Neural progenitor cell (in vitro differentiated cells): ENCODE results near the gene TMPO. TPM values are rescaled to one million over a fixed set of nuclear protein-coding genes. Genes with fewer than 3 reads are reported as not detected.
A peak's percentile ranks its signal among the peaks of the same experiment; 100 is the strongest.
"Not testable (repeated sequence)": the region's sequence is repeated elsewhere in the genome, so short reads cannot be mapped to it uniquely, and the experiment has no call there.

Experiments used
- DNase-seq: peaks from one replicate; pipeline ENCODE4 v3.0.0-alpha.2; 2016; ENCODE audit warnings: low spot score
- H2AFZ ChIP-seq: fragments of 200-600 bp; sonication (generic); replicated peaks from 2 replicates; pipeline ENCODE4 v1.6.1; 2016; ENCODE audit warnings: antibody characterized with exemption
- H3F3A ChIP-seq: fragments of 200-600 bp; sonication (generic); 2 replicates; pipeline ENCODE4 v1.6.1; 2016; ENCODE audit warnings: antibody characterized with exemption, low read depth
- H3K27ac ChIP-seq: fragments of 200-600 bp; sonication (generic); 2 replicates; pipeline ENCODE4 v1.5.1; 2016; ENCODE audit warnings: mild to moderate bottlenecking
- H3K27me3 ChIP-seq: fragments of 200-600 bp; sonication (generic); 2 replicates; pipeline ENCODE4 v1.6.1; 2016; ENCODE audit warnings: mild to moderate bottlenecking, moderate library complexity
- H3K36me3 ChIP-seq: fragments of 200-600 bp; sonication (generic); 2 replicates; pipeline ENCODE4 v1.5.1; 2016
- H3K4me1 ChIP-seq: fragments of 200-600 bp; sonication (generic); 2 replicates; pipeline ENCODE4 v1.6.1; 2016; ENCODE audit warnings: mixed run types
- H3K4me2 ChIP-seq: fragments of 200-600 bp; sonication (generic); 2 replicates; pipeline ENCODE4 v1.6.1; 2016
- H3K4me3 ChIP-seq: fragments of 200-600 bp; sonication (generic); 2 replicates; pipeline ENCODE4 v1.5.1; 2016
- H3K79me2 ChIP-seq: fragments of 200-600 bp; sonication (generic); 2 replicates; pipeline ENCODE4 v1.6.1; 2016; ENCODE audit warnings: low read depth
- H3K9ac ChIP-seq: fragments of 200-600 bp; sonication (generic); 2 replicates; pipeline ENCODE4 v1.6.1; 2016
- H3K9me3 ChIP-seq: fragments of 200-600 bp; sonication (generic); 2 replicates; pipeline ENCODE4 v1.5.1; 2016; ENCODE audit warnings: low read depth
- H4K20me1 ChIP-seq: fragments of 200-600 bp; sonication (generic); 2 replicates; pipeline ENCODE4 v1.6.1; 2016; ENCODE audit warnings: low read depth
- H3K27ac Mint-ChIP-seq: 3 replicates; pipeline ENCODE4 v1.8.0; 2021; ENCODE audit warnings: mixed read lengths
- H3K27me3 Mint-ChIP-seq: 2 replicates; pipeline ENCODE4 v1.8.0; 2022; ENCODE audit warnings: low read depth, mild to moderate bottlenecking, inconsistent platforms, moderate library complexity, mixed read lengths; ENCODE audit not compliant: insufficient read depth
- H3K36me3 Mint-ChIP-seq: 3 replicates; pipeline ENCODE4 v1.8.0; 2021; ENCODE audit warnings: mixed read lengths
- H3K4me1 Mint-ChIP-seq: 3 replicates; pipeline ENCODE4 v1.8.0; 2021; ENCODE audit warnings: mixed read lengths
- H3K4me3 Mint-ChIP-seq: 3 replicates; pipeline ENCODE4 v1.8.0; 2021; ENCODE audit warnings: mild to moderate bottlenecking, moderate library complexity, mixed read lengths
- H3K9me3 Mint-ChIP-seq: 3 replicates; pipeline ENCODE4 v1.8.0; 2020; ENCODE audit warnings: mixed read lengths
- CTCF ChIP-seq: fragments of 200-600 bp; sonication (generic); IDR thresholded peaks from 2 replicates; pipeline ENCODE4 v1.5.1; 2017; ENCODE audit warnings: antibody characterized with exemption, mild to moderate bottlenecking
- EZH2 ChIP-seq: fragments of 200-600 bp; sonication (generic); IDR thresholded peaks from 2 replicates; pipeline ENCODE4 v1.6.1; 2017; ENCODE audit warnings: antibody characterized with exemption, mild to moderate bottlenecking, moderate library complexity
- EZH2phosphoT487 ChIP-seq: fragments of 200-600 bp; sonication (generic); IDR thresholded peaks from 2 replicates; pipeline ENCODE4 v1.6.1; 2017; ENCODE audit warnings: antibody characterized with exemption
- total RNA-seq: library from RNA; depleted of rRNA; stranded (reverse); fragments of >200 nt; gene quantifications from 2 replicates; pipeline ENCODE4 v1.2.3, GENCODE V29; 2015; ENCODE audit warnings: low replicate concordance

TMPO gene
- total RNA-seq, 1 donor from 2014 or later, result 513 TPM

DNA sequence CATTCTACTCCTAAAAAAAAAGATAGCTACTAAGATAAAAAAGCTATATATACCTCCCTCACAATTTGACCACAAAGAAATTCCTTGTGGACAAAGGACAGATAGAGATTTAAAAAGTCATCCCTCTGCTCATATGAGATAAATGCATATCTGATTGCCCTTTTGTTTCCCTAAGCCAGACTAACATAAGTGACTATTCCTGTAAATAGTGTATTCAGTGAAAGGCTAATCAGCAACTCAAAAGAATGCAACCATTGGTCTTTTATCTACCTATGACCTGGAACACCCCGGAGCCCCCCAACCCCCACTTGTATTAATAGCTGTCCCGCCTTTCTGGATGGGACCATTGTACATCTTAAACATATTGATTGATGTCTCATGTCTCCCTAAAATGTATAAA lies 6.3 kb upstream of the TMPO start:
- Mint-ChIP-seq H3K36me3 (peaks cover 1% of the 10 kb centered on the region), H3K4me1 (peaks cover 14% of the 10 kb centered on the region), H3K9me3 (peaks cover 3% of the 10 kb centered on the region), H3K27me3 (peaks cover 9% of the 10 kb centered on the region), H3K27ac (peak overlapping the region; percentile 50), H3K4me3 (no peak overlapping the region)
- Histone ChIP-seq H3K9ac (no peak overlapping the region), H3K79me2 (peaks cover 17% of the 10 kb centered on the region), H3K36me3 (no peaks in the 10 kb centered on the region), H3K27me3 (no peaks in the 10 kb centered on the region), H3K27ac (no peak overlapping the region), H3K4me2 (no peak overlapping the region), H3K4me3 (no peak overlapping the region), H2AFZ (no peak overlapping the region), H3K4me1 (peaks cover 13% of the 10 kb centered on the region), H3K9me3 (no peaks in the 10 kb centered on the region), H4K20me1 (no peaks in the 10 kb centered on the region), H3F3A (peaks cover 1% of the 10 kb centered on the region)
- no peak for DNase-seq
- no peak for TF ChIP-seq EZH2phosphoT487
- no peak for TF ChIP-seq CTCF
- no peak for TF ChIP-seq EZH2

GRCh38 chr12:98511806-98512205 lies 3.6 kb upstream of the TMPO start:
- peaks cover 42% of the 10 kb centered on the region for H3K79me2 ChIP-seq
- H3K4me1 Mint-ChIP-seq, result peaks cover 12% of the 10 kb centered on the region
- H3K4me1 ChIP-seq, result peaks cover 17% of the 10 kb centered on the region
- not testable (repeated sequence) for H2AFZ ChIP-seq, H3K9me3 ChIP-seq, DNase-seq, H3K27me3 Mint-ChIP-seq, H3K36me3 ChIP-seq, H4K20me1 ChIP-seq, H3K4me2 ChIP-seq, H3K36me3 Mint-ChIP-seq, H3K27ac Mint-ChIP-seq, H3K27me3 ChIP-seq, H3K9ac ChIP-seq, H3K4me3 ChIP-seq, H3K9me3 Mint-ChIP-seq, H3K4me3 Mint-ChIP-seq, H3K27ac ChIP-seq
- H3F3A ChIP-seq, result peaks cover 27% of the 10 kb centered on the region

DNA sequence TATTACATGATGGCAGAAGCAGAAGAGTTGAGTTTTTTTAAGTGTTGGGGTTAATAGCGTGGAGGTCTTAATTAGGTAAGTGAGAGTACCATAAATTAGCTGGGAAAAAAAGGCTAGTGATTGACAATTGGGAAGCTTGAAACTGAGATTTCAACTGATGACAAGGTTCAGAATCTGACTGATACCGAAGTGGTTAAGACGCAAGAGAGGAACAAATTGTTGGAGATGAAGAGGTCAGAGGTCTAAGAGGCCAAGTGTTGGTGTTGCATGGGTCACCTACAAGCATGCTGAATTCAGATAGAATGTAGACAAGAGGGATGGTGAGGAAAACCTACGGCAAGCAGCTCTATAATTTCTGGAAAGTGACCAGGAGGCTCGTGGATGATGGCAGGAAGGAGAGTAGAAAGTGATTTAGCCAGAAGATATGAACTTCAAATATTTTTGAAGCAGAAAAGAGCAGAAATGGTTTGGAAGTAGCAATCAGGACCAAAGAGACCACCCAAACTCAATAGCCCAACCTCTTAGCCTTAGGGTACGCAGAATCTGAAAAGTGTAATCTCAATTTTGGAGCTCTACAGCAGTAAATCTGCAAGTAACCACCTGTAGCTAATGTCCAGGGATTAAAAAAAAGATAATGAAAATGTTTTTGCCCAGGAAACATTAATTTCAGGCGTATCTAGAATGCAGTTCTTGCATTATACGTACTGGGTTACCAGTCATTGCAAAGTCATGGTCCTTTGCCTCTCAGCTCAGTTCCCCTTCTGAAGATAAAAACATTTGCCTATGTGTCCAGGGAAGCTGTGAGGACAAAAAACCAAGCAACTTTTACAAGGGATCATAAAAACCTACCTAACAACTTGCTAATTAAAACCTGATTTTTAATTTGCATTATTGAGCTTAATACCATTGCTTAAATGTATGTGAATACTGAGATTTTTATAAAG lies 1.7 kb upstream of the TMPO start:
- Mint-ChIP-seq H3K27ac (peak overlapping the region; percentile 99), H3K4me3 (peak overlapping the region; percentile 98), H3K36me3 (peaks cover 4% of the 10 kb centered on the region), H3K27me3 (peaks cover 9% of the 10 kb centered on the region), H3K9me3 (no peaks in the 10 kb centered on the region), H3K4me1 (peaks cover 18% of the 10 kb centered on the region)
- Histone ChIP-seq H3K9ac (peak overlapping the region; percentile 93), H3K27ac (peak overlapping the region; percentile 99), H3F3A (peaks cover 30% of the 10 kb centered on the region), H2AFZ (no peak overlapping the region), H3K4me3 (peak overlapping the region; percentile 93), H4K20me1 (peaks cover 20% of the 10 kb centered on the region), H3K79me2 (peaks cover 61% of the 10 kb centered on the region), H3K4me1 (peaks cover 17% of the 10 kb centered on the region), H3K27me3 (no peaks in the 10 kb centered on the region), H3K4me2 (peak overlapping the region; percentile 97), H3K9me3 (no peaks in the 10 kb centered on the region), H3K36me3 (no peaks in the 10 kb centered on the region)
- no peak for DNase-seq
- no peak for TF ChIP-seq CTCF

- Histone ChIP-seq H3K27ac (peak overlapping the region; percentile 99), H4K20me1 (peaks cover 33% of the 10 kb centered on the region), H2AFZ (peak overlapping the region; percentile 83), H3K79me2 (peaks cover 74% of the 10 kb centered on the region), H3K9me3 (no peaks in the 10 kb centered on the region), H3K4me2 (peak overlapping the region; percentile 97), H3F3A (peaks cover 30% of the 10 kb centered on the region), H3K4me3 (peak overlapping the region; percentile 93), H3K36me3 (no peaks in the 10 kb centered on the region), H3K9ac (peak overlapping the region; percentile 93), H3K27me3 (no peaks in the 10 kb centered on the region), H3K4me1 (peaks cover 17% of the 10 kb centered on the region)
- peaks cover 7% of the 10 kb centered on the region for H3K36me3 Mint-ChIP-seq
- TF ChIP-seq EZH2, result no peak
- no peak for TF ChIP-seq CTCF
- no peak for TF ChIP-seq EZH2phosphoT487
- peak overlapping the region; percentile 99 for H3K27ac Mint-ChIP-seq
- peak overlapping the region; percentile 98 for H3K4me3 Mint-ChIP-seq
- no peak for DNase-seq
- no peaks in the 10 kb centered on the region for H3K9me3 Mint-ChIP-seq
- peaks cover 3% of the 10 kb centered on the region for H3K27me3 Mint-ChIP-seq
- peaks cover 19% of the 10 kb centered on the region for H3K4me1 Mint-ChIP-seq
These were observed 456 bp upstream of the TMPO start for GRCh38 chr12:98514982-98515286.
